Measurements from ENCODE around the gene PPT2.
"Not testable (repeated sequence)": the region's sequence is repeated elsewhere in the genome, so short reads cannot be mapped to it uniquely, and the experiment has no call there.

Gene PPT2

DNA sequence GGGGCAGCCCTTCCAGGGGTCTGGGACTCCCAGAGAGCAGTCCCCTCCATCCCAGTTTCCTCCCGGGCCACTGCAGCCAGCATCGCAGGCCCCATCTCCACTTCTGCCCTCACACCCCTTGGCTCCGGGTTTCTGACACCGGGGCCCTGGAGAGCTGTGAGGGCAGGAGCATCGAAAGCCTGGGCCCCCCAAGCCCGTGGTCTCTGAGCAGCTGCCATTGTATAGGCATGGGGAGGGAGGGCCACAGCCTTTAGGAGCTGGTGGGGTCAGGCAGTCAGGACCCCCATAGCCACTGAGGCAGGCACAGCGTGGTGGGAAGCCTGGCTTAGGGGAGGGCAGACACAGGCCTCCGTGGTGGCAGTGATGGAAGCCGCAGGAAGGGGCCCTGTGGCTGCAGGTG lies 48.2 kb downstream of the PPT2 start:
- Histone ChIP-seq H3K27ac (ENCODE audit: poor library complexity, severe bottlenecking) (no peak overlapping the region), H3K4me3 (ENCODE audit: severe bottlenecking) (no peak overlapping the region), H3K9me3 (ENCODE audit: severe bottlenecking) (no peaks in the 10 kb centered on the region), H3K4me1 (ENCODE audit: insufficient read depth, poor library complexity, severe bottlenecking) (no peaks in the 10 kb centered on the region), H3K27me3 (ENCODE audit: insufficient read depth, poor library complexity, severe bottlenecking) (no peaks in the 10 kb centered on the region), H3K36me3 (ENCODE audit: low read depth) (no peaks in the 10 kb centered on the region)
- TF ChIP-seq, protein P1, sequence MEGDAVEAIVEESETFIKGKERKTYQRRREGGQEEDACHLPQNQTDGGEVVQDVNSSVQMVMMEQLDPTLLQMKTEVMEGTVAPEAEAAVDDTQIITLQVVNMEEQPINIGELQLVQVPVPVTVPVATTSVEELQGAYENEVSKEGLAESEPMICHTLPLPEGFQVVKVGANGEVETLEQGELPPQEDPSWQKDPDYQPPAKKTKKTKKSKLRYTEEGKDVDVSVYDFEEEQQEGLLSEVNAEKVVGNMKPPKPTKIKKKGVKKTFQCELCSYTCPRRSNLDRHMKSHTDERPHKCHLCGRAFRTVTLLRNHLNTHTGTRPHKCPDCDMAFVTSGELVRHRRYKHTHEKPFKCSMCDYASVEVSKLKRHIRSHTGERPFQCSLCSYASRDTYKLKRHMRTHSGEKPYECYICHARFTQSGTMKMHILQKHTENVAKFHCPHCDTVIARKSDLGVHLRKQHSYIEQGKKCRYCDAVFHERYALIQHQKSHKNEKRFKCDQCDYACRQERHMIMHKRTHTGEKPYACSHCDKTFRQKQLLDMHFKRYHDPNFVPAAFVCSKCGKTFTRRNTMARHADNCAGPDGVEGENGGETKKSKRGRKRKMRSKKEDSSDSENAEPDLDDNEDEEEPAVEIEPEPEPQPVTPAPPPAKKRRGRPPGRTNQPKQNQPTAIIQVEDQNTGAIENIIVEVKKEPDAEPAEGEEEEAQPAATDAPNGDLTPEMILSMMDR (IDR thresholded peaks at IDR 0.05; ENCODE audit: poor library complexity, severe bottlenecking) = no peak
- DNase-seq (ENCODE audit: low spot score) = no peak
- no peak for ATAC-seq (ENCODE audit: low read depth)

DNA sequence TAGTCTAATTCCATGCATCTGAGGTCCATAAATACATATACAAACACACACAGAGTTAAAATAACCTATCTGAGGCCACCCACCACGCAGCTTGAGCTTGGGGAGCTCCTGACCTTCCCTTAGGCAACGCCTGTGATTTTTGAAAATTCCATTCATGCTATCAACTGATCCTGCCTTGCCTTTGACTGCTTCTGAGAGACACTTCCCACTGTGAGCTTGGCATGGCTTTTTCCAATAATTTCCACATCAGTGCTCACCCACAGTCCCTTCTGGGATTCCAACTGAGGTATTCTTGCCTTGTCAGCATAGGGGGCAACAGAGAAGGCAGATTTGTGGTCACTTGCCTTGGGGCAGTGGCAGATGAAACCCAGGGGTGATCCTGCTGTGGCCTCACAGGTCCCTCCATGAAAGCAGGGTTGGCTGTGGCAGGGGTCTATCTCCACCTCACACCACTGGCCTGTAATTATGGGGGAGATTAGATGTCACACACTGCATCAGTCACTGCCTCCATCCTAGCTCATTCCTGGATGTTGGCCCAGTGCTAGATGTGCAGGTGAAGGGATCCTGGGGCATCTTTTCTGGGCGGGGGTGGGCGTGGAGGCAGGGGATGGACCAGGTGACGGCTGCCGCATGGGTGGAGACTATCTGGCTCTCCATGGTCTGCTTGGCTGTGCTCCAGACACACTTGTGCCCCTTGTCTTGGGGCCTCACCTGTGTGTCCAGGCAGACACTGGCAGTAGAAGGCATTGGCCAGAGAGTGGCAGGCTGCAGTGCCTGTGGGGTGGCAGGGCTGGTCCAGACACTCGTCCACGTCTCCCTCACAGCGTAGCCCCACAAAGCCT lies 49.7 kb downstream of the PPT2 start:
- TF ChIP-seq, protein P1 (IDR thresholded peaks at IDR 0.05; ENCODE audit: poor library complexity, severe bottlenecking) = no peak
- Histone ChIP-seq H3K9me3 (ENCODE audit: severe bottlenecking) (no peaks in the 10 kb centered on the region), H3K27me3 (ENCODE audit: insufficient read depth, poor library complexity, severe bottlenecking) (no peaks in the 10 kb centered on the region), H3K4me3 (ENCODE audit: severe bottlenecking) (no peak overlapping the region), H3K36me3 (ENCODE audit: low read depth) (no peaks in the 10 kb centered on the region), H3K27ac (ENCODE audit: poor library complexity, severe bottlenecking) (no peak overlapping the region), H3K4me1 (ENCODE audit: insufficient read depth, poor library complexity, severe bottlenecking) (no peaks in the 10 kb centered on the region)
- no peak for ATAC-seq (ENCODE audit: low read depth)
- DNase-seq (ENCODE audit: low spot score) = no peak

DNA sequence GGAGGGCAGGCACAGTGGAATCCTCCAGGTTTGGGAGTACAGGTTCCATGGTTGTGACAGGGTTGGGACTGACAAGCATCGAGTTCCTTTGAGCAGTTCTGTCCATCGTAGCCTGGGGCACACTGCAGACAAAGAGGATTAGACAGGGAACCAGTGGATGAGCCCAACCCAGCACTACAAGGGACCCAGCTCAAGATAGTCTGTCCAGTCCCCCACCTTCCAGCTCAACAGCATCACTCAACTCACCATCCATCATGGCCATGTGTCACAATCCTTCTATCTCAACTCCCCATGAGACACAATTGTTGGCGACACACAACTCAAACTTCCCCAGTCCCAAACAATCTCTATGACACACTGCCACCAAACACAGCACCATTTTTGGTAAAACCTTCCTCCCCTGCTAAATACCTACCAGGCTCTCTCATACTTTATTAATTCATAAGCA lies 50.4 kb downstream of the PPT2 start:
- TF ChIP-seq, protein P1 (IDR thresholded peaks at IDR 0.05; ENCODE audit: poor library complexity, severe bottlenecking) = no peak
- no peaks in the 10 kb centered on the region for H3K27me3 ChIP-seq (ENCODE audit: insufficient read depth, poor library complexity, severe bottlenecking)
- H3K4me1 ChIP-seq (ENCODE audit: insufficient read depth, poor library complexity, severe bottlenecking) = no peaks in the 10 kb centered on the region
- no peaks in the 10 kb centered on the region for H3K36me3 ChIP-seq (ENCODE audit: low read depth)
- no peaks in the 10 kb centered on the region for H3K9me3 ChIP-seq (ENCODE audit: severe bottlenecking)
- no peak for DNase-seq (ENCODE audit: low spot score)
- H3K4me3 ChIP-seq (ENCODE audit: severe bottlenecking) = no peak overlapping the region
- ATAC-seq (ENCODE audit: low read depth) = no peak
- H3K27ac ChIP-seq (ENCODE audit: poor library complexity, severe bottlenecking) = no peak overlapping the region

DNA sequence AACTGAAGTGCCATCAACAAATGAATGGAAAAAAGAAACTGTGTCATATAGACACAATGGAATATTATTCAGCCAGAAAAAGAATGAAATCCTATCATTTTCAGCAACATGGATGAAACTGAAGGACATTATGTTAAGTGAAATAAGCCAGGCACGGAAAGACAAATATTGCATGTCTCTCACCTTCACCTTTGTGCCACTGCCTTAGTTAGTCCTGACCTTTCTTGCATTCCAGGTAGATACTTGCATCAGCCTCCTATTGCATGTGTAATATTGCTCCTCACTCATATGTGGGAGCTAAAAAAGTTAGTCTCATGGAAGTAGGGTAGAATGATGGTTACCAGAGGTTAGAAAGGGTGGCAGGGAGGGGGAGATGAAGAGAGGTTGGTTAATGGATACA lies 55.1 kb downstream of the PPT2 start:
- no peak for DNase-seq (ENCODE audit: low spot score)
- Histone ChIP-seq H3K9me3 (ENCODE audit: severe bottlenecking) (no peaks in the 10 kb centered on the region), H3K4me1 (ENCODE audit: insufficient read depth, poor library complexity, severe bottlenecking) (no peaks in the 10 kb centered on the region), H3K4me3 (ENCODE audit: severe bottlenecking) (no peak overlapping the region), H3K36me3 (ENCODE audit: low read depth) (no peaks in the 10 kb centered on the region), H3K27me3 (ENCODE audit: insufficient read depth, poor library complexity, severe bottlenecking) (no peaks in the 10 kb centered on the region), H3K27ac (ENCODE audit: poor library complexity, severe bottlenecking) (no peak overlapping the region)
- TF ChIP-seq, protein P1 (IDR thresholded peaks at IDR 0.05; ENCODE audit: poor library complexity, severe bottlenecking) = no peak
- no peak for ATAC-seq (ENCODE audit: low read depth)

DNA sequence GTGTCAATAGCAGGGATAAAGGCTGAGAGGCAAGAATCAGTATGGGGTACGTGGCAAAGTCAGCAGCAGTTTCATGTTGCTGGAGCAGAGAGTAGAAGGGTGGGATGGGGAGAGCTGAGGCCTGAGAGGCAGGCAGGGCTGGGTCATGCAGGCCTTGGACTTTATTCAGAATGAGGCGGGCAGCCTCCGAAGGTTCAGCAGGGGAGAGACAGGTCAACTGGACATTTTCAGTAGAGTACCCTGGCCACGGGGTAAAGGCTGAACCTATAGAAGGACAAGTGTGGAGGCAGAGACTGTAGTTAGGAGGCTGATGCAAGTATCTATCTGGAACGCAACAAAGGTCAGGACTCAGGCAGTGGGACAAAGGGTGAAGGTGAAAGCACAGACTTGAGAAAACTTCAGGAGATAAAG lies 56.3 kb downstream of the PPT2 start:
- ATAC-seq (ENCODE audit: low read depth) (no peak), DNase-seq (ENCODE audit: low spot score) (no peak)
- Histone ChIP-seq H3K4me3 (ENCODE audit: severe bottlenecking) (no peak overlapping the region), H3K27ac (ENCODE audit: poor library complexity, severe bottlenecking) (no peak overlapping the region), H3K36me3 (ENCODE audit: low read depth) (no peaks in the 10 kb centered on the region), H3K4me1 (ENCODE audit: insufficient read depth, poor library complexity, severe bottlenecking) (no peaks in the 10 kb centered on the region), H3K27me3 (ENCODE audit: insufficient read depth, poor library complexity, severe bottlenecking) (no peaks in the 10 kb centered on the region), H3K9me3 (ENCODE audit: severe bottlenecking) (no peaks in the 10 kb centered on the region)
- TF ChIP-seq, protein P1 (IDR thresholded peaks at IDR 0.05; ENCODE audit: poor library complexity, severe bottlenecking) = no peak

DNA sequence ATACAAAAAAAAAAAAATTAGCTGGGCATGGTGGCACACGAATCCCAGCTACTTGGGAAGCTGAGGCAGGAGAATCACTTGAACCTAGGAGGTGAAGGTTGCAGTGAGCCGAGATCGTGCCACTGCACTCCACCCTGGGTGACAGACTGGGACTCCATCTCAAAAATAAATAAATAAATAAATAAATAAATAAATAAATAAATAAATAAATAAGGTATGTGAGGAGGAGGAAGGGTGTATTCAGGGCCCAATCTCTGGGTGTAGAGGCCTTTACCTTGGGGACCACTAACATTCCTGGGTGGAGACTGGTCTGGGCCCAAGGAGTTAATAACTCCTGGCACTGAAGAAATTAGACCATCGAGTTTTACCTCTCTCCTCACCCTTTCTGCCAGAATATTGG lies 57.5 kb downstream of the PPT2 start:
- not testable (repeated sequence) for H3K9me3 ChIP-seq (ENCODE audit: severe bottlenecking); ATAC-seq (ENCODE audit: low read depth); H3K36me3 ChIP-seq (ENCODE audit: low read depth); DNase-seq (ENCODE audit: low spot score); H3K4me1 ChIP-seq (ENCODE audit: insufficient read depth, poor library complexity, severe bottlenecking); H3K27ac ChIP-seq (ENCODE audit: poor library complexity, severe bottlenecking); H3K4me3 ChIP-seq (ENCODE audit: severe bottlenecking); H3K27me3 ChIP-seq (ENCODE audit: insufficient read depth, poor library complexity, severe bottlenecking)

All from RWPE2 (cell line).